HepG2 (cell line): ENCODE measurements around the gene NUDT22. TPM values are rescaled to one million over a fixed set of nuclear protein-coding genes. Genes with fewer than 3 reads are reported as not detected.

Source experiments
- CBFB ChIP-seq: sonication (generic); formaldehyde crosslinking; IDR thresholded peaks from 2 replicates; pipeline ENCODE4 v1.4.0; 2020; ENCODE audit warnings: missing genetic modification reagents
- FOSL2 ChIP-seq: sonication (generic); formaldehyde crosslinking; IDR thresholded peaks from 2 replicates; pipeline ENCODE4 v1.4.0; 2020; ENCODE audit warnings: missing genetic modification reagents
- FOXA3 ChIP-seq: IDR thresholded peaks from 2 replicates; pipeline ENCODE4 v1.6.1; 2016; ENCODE audit warnings: missing genetic modification reagents, missing compliant biosample characterization
- GFI1 ChIP-seq: sonication (generic); formaldehyde crosslinking; IDR thresholded peaks from 2 replicates; pipeline ENCODE4 v1.5.0; 2020; ENCODE audit warnings: missing genetic modification reagents, mild to moderate bottlenecking, borderline replicate concordance
- GZF1 ChIP-seq: sonication (generic); formaldehyde crosslinking; IDR thresholded peaks from 2 replicates; pipeline ENCODE4 v1.5.1; 2020; ENCODE audit warnings: mild to moderate bottlenecking, missing genetic modification reagents
- JUNB ChIP-seq: sonication (generic); formaldehyde crosslinking; IDR thresholded peaks from 2 replicates; pipeline ENCODE4 v1.8.0; 2022; ENCODE audit warnings: missing genetic modification reagents, mild to moderate bottlenecking, borderline replicate concordance
- MYC ChIP-seq: sonication (generic); formaldehyde crosslinking; IDR thresholded peaks from 2 replicates; pipeline ENCODE4 v1.9.0; 2021; ENCODE audit warnings: missing genetic modification reagents, borderline replicate concordance
- NONO ChIP-seq, 2 experiments: fragments of 450-650 bp in 1 of 2; sonication (generic) in 1 of 2; formaldehyde crosslinking in 1 of 2; IDR thresholded peaks in 1 of 2; conservative IDR thresholded peaks in 1 of 2; 2 replicates each; pipeline versions ENCODE4 v1.6.1 to v1.8.0; 2017 to 2022; ENCODE audit warnings: mild to moderate bottlenecking in 1 of 2, missing genetic modification reagents in 1 of 2, moderate library complexity in 1 of 2
- RELA ChIP-seq: sonication (generic); formaldehyde crosslinking; IDR thresholded peaks from 2 replicates; pipeline ENCODE4 v1.4.0; 2020; ENCODE audit warnings: missing genetic modification reagents
- RXRB ChIP-seq: IDR thresholded peaks from 2 replicates; pipeline ENCODE4 v1.6.1; 2016; ENCODE audit warnings: borderline replicate concordance, missing genetic modification reagents, missing compliant biosample characterization
- ZFP62 ChIP-seq: sonication (generic); formaldehyde crosslinking; IDR thresholded peaks from 2 replicates; pipeline ENCODE4 v1.4.0; 2020; ENCODE audit warnings: missing genetic modification reagents
- ZNF331 ChIP-seq: sonication (generic); formaldehyde crosslinking; IDR thresholded peaks from 2 replicates; pipeline ENCODE4 v1.4.0; 2020; ENCODE audit warnings: missing genetic modification reagents
- ZNF33A ChIP-seq: sonication (generic); formaldehyde crosslinking; IDR thresholded peaks from 2 replicates; pipeline ENCODE4 v1.5.1; 2020; ENCODE audit warnings: missing genetic modification reagents, mild to moderate bottlenecking, moderate library complexity, borderline replicate concordance
- polyA plus RNA-seq, 8 experiments: library from polyadenylated mRNA; depleted of rRNA in 3 of 8; stranded (reverse) in 7 of 8; unstranded in 1 of 8; fragments of >200 nt; fragmentation: Illumina TruSeq in 4 of 8; extraction: Trizol in 4 of 8; gene quantifications; 2 replicates each; pipeline versions ENCODE4 v1.2.1 to v1.2.3, GENCODE V29; 2011 to 2016; ENCODE audit warnings: low read depth in 4 of 8, missing spikeins in 1 of 8, mixed read lengths in 1 of 8; ENCODE audit not compliant: insufficient read depth in 1 of 8
- total RNA-seq, 5 experiments: library from RNA; depleted of rRNA; stranded (reverse); fragments of >200 nt; fragmentation: Illumina TruSeq; extraction: Trizol; gene quantifications; 2 replicates each; pipeline ENCODE4 v1.2.3, GENCODE V29; 2016; ENCODE audit warnings: low read depth in 1 of 5
- TF ChIP-seq, protein P1 (sequence below): sonication (generic); formaldehyde crosslinking; IDR thresholded peaks from 2 replicates; pipeline ENCODE4 v1.8.1; 2023; ENCODE audit warnings: missing genetic modification reagents, inconsistent platforms, borderline replicate concordance
- TF ChIP-seq, protein P2 (sequence below): IDR thresholded peaks from 2 replicates; pipeline ENCODE4 v1.6.1; 2016; ENCODE audit warnings: missing biosample characterization, missing genetic modification reagents, low read depth
- TF ChIP-seq, protein P3 (sequence below): sonication (generic); formaldehyde crosslinking; IDR thresholded peaks from 2 replicates; pipeline ENCODE4 v1.5.1; 2020; ENCODE audit warnings: mild to moderate bottlenecking, missing genetic modification reagents, borderline replicate concordance
- TF ChIP-seq, protein P4 (sequence below): sonication (generic); formaldehyde crosslinking; IDR thresholded peaks from 2 replicates; pipeline ENCODE4 v1.9.0; 2021; ENCODE audit warnings: missing genetic modification reagents, mild to moderate bottlenecking, borderline replicate concordance

NUDT22 gene
- total and polyA plus RNA-seq, 2 of the 13 experiments (the other 11 are each of a cell fraction or from before 2014, with no cell fraction given), result 33.5 to 39.8 TPM

DNA sequence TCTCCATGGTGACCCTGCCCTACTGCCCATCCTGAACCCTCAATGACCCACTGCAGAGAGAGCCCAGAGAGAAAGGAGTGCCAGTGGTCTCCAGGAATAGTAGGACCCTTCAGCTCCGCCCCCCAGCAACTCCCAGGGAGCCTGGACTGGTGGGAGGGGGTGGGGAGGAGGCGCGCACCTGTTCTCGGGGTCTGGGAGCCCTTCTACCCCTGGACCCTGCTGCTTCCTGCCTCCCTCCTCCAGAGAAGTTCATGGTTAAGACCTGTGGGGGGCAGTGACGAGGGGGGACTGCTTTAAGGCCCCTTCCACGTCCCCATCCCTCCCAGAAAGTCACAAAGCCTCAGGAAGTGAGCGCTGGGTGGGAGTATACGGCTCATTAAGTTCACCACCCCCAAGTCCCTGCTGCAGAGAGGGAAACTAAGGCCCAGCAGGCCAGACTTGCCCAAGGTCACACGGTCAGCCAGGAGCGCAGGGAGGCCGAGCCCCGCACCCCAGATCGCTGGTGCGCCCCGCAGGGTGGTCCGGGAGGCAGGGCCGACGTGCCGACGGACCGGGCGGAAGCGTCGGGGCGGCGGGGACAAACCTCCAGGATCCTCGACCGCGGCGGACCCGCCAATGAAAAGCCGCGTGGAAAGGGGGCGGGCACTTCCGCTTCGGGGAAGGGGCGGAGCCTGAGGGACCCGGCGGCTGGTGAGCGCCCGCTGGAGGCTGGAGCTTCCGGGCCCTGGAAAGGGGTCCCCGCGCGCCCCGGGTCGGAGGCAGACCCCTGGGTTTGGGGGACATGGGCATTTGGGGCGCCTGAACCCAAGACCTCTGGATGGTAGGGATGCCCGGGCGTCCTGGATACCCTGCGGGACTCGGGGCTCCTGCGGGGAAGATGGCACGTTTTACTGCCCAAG, at the start of gene NUDT22, which contains the start of gene TRPT1 (continued):
- TF ChIP-seq, protein P1, sequence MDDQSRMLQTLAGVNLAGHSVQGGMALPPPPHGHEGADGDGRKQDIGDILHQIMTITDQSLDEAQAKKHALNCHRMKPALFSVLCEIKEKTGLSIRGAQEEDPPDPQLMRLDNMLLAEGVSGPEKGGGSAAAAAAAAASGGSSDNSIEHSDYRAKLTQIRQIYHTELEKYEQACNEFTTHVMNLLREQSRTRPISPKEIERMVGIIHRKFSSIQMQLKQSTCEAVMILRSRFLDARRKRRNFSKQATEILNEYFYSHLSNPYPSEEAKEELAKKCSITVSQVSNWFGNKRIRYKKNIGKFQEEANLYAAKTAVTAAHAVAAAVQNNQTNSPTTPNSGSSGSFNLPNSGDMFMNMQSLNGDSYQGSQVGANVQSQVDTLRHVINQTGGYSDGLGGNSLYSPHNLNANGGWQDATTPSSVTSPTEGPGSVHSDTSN, result 0 out of 2 replicates have a peak, but pooled peaks have one; percentile 37
- TF ChIP-seq ZNF33A (CRISPR knock-in tag) (peak; percentile 87; the same call in 1 of the 2 replicates), ZNF331 (CRISPR knock-in tag) (peak; percentile 67; the same call in 1 of the 2 replicates), FOSL2 (0 out of 2 replicates have a peak, but pooled peaks have one; percentile 17), GFI1 (CRISPR knock-in tag) (0 out of 2 replicates have a peak, but pooled peaks have one; percentile 38), JUNB (CRISPR knock-in tag) (no peak), ZFP62 (CRISPR knock-in tag) (no peak), RXRB (peak; percentile 65), RELA (CRISPR knock-in tag) (0 out of 2 replicates have a peak, but pooled peaks have one; percentile 46), MYC (peak; percentile 71; the same call in 1 of the 2 replicates), CBFB (0 out of 2 replicates have a peak, but pooled peaks have one; percentile 16), GZF1 (no peak), FOXA3 (CRISPR knock-in tag) (no peak; the same call in 1 of the 2 replicates), NONO (IDR thresholded peaks at IDR 0.05) (no peak), NONO (CRISPR knock-in tag; conservative IDR thresholded peaks at IDR 0.05) (peak; percentile 92)
- TF ChIP-seq, protein P2, sequence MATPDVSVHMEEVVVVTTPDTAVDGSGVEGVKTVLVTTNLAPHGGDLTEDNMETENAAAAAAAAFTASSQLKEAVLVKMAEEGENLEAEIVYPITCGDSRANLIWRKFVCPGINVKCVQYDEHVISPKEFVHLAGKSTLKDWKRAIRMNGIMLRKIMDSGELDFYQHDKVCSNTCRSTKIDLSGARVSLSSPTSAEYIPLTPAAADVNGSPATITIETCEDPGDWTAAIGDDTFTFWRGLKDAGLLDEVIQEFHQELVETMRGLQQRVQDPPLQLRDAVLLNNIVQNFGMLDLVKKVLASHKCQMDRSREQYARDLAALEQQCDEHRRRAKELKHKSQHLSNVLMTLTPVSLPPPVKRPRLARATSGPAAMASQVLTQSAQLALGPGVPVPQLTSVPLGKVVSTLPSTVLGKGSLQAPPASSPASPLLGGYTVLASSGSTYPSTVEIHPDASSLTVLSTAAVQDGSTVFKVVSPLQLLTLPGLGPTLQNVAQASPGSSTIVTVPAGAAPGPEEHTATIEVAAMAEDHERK, result peak; percentile 54; the same call in 1 of the 2 replicates
- TF ChIP-seq, protein P3, sequence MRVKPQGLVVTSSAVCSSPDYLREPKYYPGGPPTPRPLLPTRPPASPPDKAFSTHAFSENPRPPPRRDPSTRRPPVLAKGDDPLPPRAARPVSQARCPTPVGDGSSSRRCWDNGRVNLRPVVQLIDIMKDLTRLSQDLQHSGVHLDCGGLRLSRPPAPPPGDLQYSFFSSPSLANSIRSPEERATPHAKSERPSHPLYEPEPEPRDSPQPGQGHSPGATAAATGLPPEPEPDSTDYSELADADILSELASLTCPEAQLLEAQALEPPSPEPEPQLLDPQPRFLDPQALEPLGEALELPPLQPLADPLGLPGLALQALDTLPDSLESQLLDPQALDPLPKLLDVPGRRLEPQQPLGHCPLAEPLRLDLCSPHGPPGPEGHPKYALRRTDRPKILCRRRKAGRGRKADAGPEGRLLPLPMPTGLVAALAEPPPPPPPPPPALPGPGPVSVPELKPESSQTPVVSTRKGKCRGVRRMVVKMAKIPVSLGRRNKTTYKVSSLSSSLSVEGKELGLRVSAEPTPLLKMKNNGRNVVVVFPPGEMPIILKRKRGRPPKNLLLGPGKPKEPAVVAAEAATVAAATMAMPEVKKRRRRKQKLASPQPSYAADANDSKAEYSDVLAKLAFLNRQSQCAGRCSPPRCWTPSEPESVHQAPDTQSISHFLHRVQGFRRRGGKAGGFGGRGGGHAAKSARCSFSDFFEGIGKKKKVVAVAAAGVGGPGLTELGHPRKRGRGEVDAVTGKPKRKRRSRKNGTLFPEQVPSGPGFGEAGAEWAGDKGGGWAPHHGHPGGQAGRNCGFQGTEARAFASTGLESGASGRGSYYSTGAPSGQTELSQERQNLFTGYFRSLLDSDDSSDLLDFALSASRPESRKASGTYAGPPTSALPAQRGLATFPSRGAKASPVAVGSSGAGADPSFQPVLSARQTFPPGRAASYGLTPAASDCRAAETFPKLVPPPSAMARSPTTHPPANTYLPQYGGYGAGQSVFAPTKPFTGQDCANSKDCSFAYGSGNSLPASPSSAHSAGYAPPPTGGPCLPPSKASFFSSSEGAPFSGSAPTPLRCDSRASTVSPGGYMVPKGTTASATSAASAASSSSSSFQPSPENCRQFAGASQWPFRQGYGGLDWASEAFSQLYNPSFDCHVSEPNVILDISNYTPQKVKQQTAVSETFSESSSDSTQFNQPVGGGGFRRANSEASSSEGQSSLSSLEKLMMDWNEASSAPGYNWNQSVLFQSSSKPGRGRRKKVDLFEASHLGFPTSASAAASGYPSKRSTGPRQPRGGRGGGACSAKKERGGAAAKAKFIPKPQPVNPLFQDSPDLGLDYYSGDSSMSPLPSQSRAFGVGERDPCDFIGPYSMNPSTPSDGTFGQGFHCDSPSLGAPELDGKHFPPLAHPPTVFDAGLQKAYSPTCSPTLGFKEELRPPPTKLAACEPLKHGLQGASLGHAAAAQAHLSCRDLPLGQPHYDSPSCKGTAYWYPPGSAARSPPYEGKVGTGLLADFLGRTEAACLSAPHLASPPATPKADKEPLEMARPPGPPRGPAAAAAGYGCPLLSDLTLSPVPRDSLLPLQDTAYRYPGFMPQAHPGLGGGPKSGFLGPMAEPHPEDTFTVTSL (CRISPR knock-in tag), result peak; percentile 38; the same call in 1 of the 2 replicates
- TF ChIP-seq, protein P4, sequence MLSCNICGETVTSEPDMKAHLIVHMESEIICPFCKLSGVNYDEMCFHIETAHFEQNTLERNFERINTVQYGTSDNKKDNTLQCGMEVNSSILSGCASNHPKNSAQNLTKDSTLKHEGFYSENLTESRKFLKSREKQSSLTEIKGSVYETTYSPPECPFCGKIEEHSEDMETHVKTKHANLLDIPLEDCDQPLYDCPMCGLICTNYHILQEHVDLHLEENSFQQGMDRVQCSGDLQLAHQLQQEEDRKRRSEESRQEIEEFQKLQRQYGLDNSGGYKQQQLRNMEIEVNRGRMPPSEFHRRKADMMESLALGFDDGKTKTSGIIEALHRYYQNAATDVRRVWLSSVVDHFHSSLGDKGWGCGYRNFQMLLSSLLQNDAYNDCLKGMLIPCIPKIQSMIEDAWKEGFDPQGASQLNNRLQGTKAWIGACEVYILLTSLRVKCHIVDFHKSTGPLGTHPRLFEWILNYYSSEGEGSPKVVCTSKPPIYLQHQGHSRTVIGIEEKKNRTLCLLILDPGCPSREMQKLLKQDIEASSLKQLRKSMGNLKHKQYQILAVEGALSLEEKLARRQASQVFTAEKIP (CRISPR knock-in tag), result no peak
